ENCODE measurements around the gene TPSD1.

The TPSD1 gene

DNA sequence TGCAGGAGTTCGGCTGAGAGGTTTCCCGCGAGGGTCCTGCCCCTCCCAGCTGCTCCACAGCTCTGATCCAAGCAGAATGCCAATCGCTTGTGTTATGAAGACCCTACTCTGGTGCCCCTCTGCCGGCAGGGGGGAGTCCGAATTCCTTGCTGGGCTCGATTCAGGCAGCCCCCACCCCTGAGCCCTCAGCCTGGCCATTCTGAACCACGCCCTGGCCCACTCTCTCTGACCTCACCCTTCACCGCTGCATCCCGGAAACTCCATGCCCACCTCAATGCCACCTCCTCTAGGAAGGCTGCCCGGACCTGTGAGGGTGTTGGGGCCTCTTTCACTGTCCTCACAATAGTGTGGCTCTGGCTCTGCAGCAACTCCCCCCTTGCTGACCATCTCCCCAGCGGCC is 45.7 kb downstream of the TPSD1 start:
- no peak for DNase-seq

GRCh38 chr16:1305823-1306222 is 50.0 kb downstream of the TPSD1 start:
- DNase-seq: no peak

GRCh38 chr16:1306334-1306733 is 50.5 kb downstream of the TPSD1 start:
- DNase-seq: no peak

DNA sequence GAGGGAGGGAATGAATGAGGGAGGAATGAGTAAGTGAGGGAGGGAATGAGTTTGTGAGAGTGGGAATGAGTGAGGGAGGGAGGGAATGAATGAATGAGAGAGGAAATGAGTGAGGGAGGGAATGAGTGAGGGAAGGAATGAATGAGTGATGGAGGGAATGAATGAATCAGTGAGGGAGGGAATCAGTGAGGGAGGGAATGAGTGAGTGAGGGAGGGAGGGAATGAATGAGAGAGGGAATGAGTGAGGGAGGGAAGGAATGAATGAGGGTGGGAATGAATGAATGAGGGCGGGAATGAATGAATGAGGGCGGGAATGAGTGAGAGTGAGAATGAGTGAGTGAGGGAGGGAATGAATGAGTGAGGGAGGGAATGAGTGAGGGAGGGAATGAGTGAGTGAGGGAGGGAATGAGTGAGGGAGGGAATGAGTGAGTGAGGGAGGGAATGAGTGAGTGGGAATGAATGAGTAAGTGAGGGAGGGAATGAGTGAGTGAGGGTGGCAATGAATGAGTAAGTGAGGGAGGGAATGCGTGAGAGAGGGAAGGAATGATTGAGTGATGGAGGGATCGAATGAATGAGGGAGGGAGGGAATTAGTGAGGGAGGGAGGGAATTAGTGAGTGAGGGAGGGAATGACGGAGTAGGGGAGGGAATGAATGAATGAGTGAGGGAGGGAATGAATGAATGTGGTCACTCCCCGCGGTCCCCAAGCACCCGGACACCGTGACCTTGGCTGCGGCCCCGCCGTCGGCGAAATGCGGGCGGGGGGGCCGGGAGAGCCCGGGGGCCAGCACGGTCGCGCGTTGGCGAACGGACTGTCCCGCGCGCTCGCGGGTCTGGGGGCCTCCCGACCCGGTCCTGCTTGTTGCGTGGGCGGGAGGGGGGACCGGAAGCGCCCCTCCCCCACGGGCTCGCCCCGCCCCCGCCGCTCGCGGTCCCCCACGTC is 52.4 kb downstream of the TPSD1 start:
- no peak for DNase-seq

Data from activated CD4-positive, alpha-beta T cell treated with anti-CD3 and anti-CD28 coated beads for 48 hours (primary cell).